Keratinocyte (primary cell): ENCODE data around the gene TRAF2.

ENCODE experiments used
- EZH2 ChIP-seq: IDR thresholded peaks from one replicate; pipeline ENCODE4 v1.6.1; 2012; ENCODE audit warnings: inconsistent platforms, mild to moderate bottlenecking, low read length, moderate library complexity
- TF ChIP-seq, protein P1 (sequence below), 3 experiments: IDR thresholded peaks in 1 of 3; conservative IDR thresholded peaks in 1 of 3; optimal IDR thresholded peaks in 1 of 3; 2 replicates in 2 of 3; 3 replicates in 1 of 3; pipeline versions ENCODE3 to v1.5.1; 2011; ENCODE audit warnings: low read length in 3 of 3, mild to moderate bottlenecking in 3 of 3, moderate library complexity in 2 of 3, control low read depth in 1 of 3, inconsistent platforms in 1 of 3; ENCODE audit not compliant: insufficient read depth in 2 of 3; ENCODE audit errors: extremely low read depth in 1 of 3

DNA sequence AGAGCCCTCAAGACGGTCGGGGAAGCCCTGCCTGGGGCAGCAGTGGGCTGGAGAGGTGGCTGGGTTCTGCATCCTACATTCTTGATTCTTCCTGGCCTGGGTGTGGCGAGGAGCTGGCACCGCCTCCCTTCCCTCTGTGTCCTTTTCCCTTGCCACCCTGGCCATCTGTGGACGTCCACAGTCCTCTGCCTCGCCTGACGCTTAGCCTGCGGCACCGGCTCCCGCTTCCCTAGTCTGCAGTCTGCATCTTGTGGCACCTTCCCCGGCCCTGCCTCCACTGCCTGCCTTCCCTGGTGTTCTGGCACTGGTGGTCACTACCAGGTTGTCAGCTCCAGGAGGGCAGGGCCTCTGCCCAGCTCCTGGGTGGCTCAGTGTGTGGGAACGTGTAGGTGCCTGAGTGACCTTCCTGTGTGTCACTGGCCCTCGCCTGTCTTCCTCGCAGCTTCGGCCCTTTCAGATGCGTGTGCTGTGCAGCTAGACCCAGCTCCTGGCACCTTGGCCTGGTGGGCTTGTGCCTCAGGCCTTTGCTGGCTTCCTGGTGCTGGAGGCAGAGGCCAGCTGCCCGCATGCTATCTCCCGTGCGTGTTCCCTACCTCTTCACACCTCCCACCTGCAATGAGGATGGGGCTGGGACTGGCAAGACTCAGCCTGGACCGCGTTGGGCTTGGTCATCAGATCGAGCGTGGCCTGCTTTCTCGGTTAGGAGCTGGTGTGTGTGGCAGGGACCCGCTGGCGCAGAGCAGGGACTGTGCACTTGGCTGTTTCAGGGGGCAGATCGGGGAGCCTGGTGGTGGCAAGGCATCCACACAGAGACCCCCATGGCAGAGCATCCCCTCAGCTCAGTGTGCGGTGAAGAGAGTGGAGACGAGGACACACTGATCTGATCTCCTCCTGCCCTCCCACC, 20.9 kb downstream of the TRAF2 start:
- TF ChIP-seq, protein P1, sequence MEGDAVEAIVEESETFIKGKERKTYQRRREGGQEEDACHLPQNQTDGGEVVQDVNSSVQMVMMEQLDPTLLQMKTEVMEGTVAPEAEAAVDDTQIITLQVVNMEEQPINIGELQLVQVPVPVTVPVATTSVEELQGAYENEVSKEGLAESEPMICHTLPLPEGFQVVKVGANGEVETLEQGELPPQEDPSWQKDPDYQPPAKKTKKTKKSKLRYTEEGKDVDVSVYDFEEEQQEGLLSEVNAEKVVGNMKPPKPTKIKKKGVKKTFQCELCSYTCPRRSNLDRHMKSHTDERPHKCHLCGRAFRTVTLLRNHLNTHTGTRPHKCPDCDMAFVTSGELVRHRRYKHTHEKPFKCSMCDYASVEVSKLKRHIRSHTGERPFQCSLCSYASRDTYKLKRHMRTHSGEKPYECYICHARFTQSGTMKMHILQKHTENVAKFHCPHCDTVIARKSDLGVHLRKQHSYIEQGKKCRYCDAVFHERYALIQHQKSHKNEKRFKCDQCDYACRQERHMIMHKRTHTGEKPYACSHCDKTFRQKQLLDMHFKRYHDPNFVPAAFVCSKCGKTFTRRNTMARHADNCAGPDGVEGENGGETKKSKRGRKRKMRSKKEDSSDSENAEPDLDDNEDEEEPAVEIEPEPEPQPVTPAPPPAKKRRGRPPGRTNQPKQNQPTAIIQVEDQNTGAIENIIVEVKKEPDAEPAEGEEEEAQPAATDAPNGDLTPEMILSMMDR (optimal IDR thresholded peaks at IDR 0.05 in 1 of 3, IDR thresholded peaks at IDR 0.05 in 1 of 3, conservative IDR thresholded peaks at IDR 0.05 in 1 of 3; ENCODE audit: extremely low read depth in 1 of 3, insufficient read depth in 2 of 3, low read length in 3 of 3): no peak
- TF ChIP-seq EZH2: no peak
